ENCODE data around the gene P2RX3. TPM values are rescaled to one million over a fixed set of nuclear protein-coding genes. Genes with fewer than 3 reads are reported as not detected.

Gene P2RX3
- total RNA-seq, 1 donor from 2014 or later = not detected

DNA sequence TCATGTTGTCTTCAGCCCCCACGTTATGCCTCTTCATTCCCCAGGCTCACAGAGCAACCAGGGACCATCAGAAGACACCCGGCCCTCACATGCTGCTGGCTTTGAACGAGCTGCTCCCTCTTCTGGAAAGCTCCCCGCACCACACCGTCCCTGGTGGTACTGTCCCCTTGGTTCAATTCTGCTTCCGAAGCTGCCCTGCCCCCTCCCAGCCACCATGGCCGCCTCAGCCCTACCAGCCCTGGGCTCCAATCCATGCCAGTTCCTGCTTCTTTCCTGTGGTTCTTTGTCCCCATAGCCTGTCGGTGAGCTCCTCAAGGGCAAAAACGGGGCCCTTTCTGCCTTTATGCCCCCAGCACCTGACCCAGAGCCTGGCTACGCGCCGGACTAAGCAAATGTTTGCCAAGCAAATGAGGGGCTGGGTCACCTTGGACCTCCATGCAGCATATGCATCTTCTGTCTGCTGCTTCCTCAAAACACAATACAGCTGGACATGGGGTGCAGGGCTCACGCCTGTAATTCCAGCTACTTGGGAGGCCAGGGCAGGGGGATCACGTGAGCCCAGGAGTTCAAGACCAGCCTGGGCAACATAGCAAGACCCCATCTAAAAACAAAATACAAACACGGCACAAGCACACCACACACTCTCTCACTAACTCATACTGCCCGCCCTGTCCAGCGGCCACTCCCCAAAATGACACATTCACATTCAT, 34.7 kb upstream of the P2RX3 start:
- no peak overlapping the region for H3K4me3 Mint-ChIP-seq (ENCODE audit: unreplicated experiment)
- H3K27ac Mint-ChIP-seq (ENCODE audit: unreplicated experiment) = no peak overlapping the region
- H3K36me3 Mint-ChIP-seq (ENCODE audit: unreplicated experiment) = peaks cover 54% of the 10 kb centered on the region

DNA sequence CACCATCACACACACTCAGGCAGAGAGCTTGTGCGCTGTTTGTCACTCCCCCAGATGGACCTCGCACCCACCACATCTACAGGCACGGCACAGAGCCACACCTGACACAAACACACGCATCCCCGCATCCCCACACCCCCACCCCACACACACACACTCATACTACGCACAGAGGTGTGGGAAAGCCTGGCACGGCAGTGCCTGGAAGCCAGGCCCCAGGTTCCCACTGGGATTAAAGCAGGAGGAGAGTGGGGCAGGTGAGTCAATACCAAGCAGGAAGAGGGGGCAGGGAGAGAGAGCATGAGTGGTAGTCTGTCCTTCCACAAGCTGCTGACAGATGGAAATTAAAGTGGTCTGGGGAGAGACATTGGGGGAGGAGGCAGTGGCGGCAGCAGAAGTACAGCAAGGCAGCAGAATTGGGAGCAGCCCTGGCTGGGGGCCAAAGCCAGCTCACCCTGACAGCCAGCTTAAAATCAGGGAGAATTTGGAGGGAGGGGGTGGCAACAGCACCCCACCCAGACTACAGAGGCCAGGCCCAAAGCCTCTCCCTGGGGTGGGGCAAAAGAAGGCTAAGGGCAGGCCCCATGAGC, 34.1 kb upstream of the P2RX3 start:
- Mint-ChIP-seq H3K4me1 (ENCODE audit: unreplicated experiment) (peaks cover 32% of the 10 kb centered on the region), H3K4me3 (ENCODE audit: unreplicated experiment) (no peak overlapping the region), H3K36me3 (ENCODE audit: unreplicated experiment) (peaks cover 57% of the 10 kb centered on the region), H3K27me3 (ENCODE audit: unreplicated experiment) (no peaks in the 10 kb centered on the region), H3K27ac (ENCODE audit: unreplicated experiment) (peak overlapping the region; percentile 65), H3K9me3 (ENCODE audit: unreplicated experiment) (peaks cover 4% of the 10 kb centered on the region)
- TF ChIP-seq, protein P1, sequence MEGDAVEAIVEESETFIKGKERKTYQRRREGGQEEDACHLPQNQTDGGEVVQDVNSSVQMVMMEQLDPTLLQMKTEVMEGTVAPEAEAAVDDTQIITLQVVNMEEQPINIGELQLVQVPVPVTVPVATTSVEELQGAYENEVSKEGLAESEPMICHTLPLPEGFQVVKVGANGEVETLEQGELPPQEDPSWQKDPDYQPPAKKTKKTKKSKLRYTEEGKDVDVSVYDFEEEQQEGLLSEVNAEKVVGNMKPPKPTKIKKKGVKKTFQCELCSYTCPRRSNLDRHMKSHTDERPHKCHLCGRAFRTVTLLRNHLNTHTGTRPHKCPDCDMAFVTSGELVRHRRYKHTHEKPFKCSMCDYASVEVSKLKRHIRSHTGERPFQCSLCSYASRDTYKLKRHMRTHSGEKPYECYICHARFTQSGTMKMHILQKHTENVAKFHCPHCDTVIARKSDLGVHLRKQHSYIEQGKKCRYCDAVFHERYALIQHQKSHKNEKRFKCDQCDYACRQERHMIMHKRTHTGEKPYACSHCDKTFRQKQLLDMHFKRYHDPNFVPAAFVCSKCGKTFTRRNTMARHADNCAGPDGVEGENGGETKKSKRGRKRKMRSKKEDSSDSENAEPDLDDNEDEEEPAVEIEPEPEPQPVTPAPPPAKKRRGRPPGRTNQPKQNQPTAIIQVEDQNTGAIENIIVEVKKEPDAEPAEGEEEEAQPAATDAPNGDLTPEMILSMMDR (IDR thresholded peaks at IDR 0.05) = no peak
- DNase-seq (ENCODE audit: extremely low spot score, unreplicated experiment) = no peak

More for the DNA sequence above, 34.7 kb upstream of the P2RX3 start:
- H3K9me3 Mint-ChIP-seq (ENCODE audit: unreplicated experiment) = peaks cover 4% of the 10 kb centered on the region
- TF ChIP-seq, protein P1 (IDR thresholded peaks at IDR 0.05) = no peak
- no peaks in the 10 kb centered on the region for H3K27me3 Mint-ChIP-seq (ENCODE audit: unreplicated experiment)
- H3K4me1 Mint-ChIP-seq (ENCODE audit: unreplicated experiment) = peaks cover 26% of the 10 kb centered on the region
- no peak for DNase-seq (ENCODE audit: extremely low spot score, unreplicated experiment)

DNA sequence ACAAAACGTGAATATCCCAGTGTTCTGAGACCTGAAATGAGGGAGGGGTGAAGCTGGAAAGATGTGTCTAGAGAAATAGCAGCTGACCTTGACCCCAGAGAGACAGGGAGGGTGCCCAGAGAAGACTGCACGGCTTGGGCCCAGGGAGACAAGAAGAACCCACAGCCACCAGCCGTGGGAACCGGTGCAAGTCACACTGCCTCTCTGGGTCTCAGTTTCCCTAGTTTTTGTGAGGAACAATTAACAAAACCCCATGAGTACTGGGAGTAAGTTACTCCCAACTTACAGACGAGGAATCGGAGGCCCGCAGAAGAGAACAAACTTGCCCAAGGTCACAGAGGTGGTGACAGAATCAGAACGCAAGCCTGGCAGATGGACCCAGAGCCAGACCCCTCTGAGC, 32.6 kb upstream of the P2RX3 start:
- TF ChIP-seq, protein P1 (IDR thresholded peaks at IDR 0.05) = no peak
- no peaks in the 10 kb centered on the region for H3K27me3 Mint-ChIP-seq (ENCODE audit: unreplicated experiment)
- H3K9me3 Mint-ChIP-seq (ENCODE audit: unreplicated experiment) = no peaks in the 10 kb centered on the region
- peaks cover 39% of the 10 kb centered on the region for H3K4me1 Mint-ChIP-seq (ENCODE audit: unreplicated experiment)
- no peak overlapping the region for H3K4me3 Mint-ChIP-seq (ENCODE audit: unreplicated experiment)
- no peak overlapping the region for H3K27ac Mint-ChIP-seq (ENCODE audit: unreplicated experiment)
- peaks cover 58% of the 10 kb centered on the region for H3K36me3 Mint-ChIP-seq (ENCODE audit: unreplicated experiment)
- DNase-seq (ENCODE audit: extremely low spot score, unreplicated experiment) = no peak

DNA sequence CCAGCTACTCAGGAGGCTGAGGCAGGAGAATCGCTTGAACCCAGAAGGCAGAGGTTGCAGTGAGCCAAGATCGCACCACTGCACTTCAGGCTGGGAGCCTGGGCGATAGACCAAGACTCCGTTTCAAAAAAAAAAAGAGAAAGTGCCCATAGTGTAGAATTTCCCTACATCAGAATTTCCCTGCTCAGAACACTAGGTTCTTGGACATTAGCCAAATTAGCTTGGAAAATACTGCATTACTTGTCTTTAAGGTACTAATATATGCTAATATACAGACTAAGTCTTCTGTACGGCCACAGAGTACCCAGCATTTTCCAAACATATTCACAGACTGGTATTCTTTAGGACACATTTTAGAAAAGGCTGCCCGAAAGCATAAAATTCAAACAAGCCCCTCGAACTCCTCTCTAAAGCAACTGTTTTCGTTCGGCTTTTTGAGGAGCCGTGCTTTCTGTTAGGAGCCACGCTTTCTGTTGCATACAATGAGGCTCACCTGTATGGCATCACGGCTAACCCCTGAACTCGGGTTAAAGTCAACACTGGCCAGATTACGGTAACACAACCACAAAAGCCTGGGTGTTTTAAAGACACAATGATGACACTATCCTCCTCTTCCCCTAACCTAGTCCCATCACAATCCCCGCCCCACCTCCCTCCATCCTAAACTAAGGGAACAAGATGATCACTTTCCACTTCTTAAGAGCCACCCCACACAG, 31.8 kb upstream of the P2RX3 start:
- Mint-ChIP-seq H3K4me3 (ENCODE audit: unreplicated experiment) (no peak overlapping the region), H3K27ac (ENCODE audit: unreplicated experiment) (peak overlapping the region; percentile 58), H3K27me3 (ENCODE audit: unreplicated experiment) (no peaks in the 10 kb centered on the region), H3K9me3 (ENCODE audit: unreplicated experiment) (no peaks in the 10 kb centered on the region), H3K4me1 (ENCODE audit: unreplicated experiment) (peaks cover 47% of the 10 kb centered on the region), H3K36me3 (ENCODE audit: unreplicated experiment) (peaks cover 50% of the 10 kb centered on the region)
- TF ChIP-seq, protein P1 (IDR thresholded peaks at IDR 0.05) = no peak
- no peak for DNase-seq (ENCODE audit: extremely low spot score, unreplicated experiment)

All from osteocyte (in vitro differentiated cells).